Progenitor cell of endocrine pancreas (in vitro differentiated cells): ENCODE data around the gene SEL1L. TPM values are rescaled to one million over a fixed set of nuclear protein-coding genes. Genes with fewer than 3 reads are reported as not detected.

Experiments
- DNase-seq: peaks from one replicate; pipeline ENCODE4 v3.0.0; 2021; ENCODE audit warnings: low spot score; ENCODE audit not compliant: unreplicated experiment
- H3K27ac Mint-ChIP-seq: 2 replicates; pipeline ENCODE4 v1.8.0; 2021; ENCODE audit warnings: mild to moderate bottlenecking, moderate library complexity, mixed read lengths
- H3K27me3 Mint-ChIP-seq: 2 replicates; pipeline ENCODE4 v1.8.0; 2021; ENCODE audit warnings: mixed read lengths
- H3K36me3 Mint-ChIP-seq: 2 replicates; pipeline ENCODE4 v1.8.0; 2022; ENCODE audit warnings: mixed read lengths; ENCODE audit not compliant: insufficient read depth
- H3K4me1 Mint-ChIP-seq: 2 replicates; pipeline ENCODE4 v1.8.0; 2021; ENCODE audit warnings: low read depth, mixed read lengths
- H3K4me3 Mint-ChIP-seq: 2 replicates; pipeline ENCODE4 v1.8.0; 2021; ENCODE audit warnings: low read depth, mild to moderate bottlenecking, moderate library complexity, mixed read lengths
- H3K9me3 Mint-ChIP-seq: 2 replicates; pipeline ENCODE4 v1.8.0; 2021; ENCODE audit warnings: low read depth, mixed read lengths
- long read RNA-seq: library from polyadenylated mRNA; unstranded; transcript quantifications from one replicate; pipeline ENCODE4 v2.0.0, GENCODE V29; 2020
- total RNA-seq: library from RNA; stranded (reverse); gene quantifications from 2 replicates; pipeline ENCODE4 v1.2.1, GENCODE V29; 2021
- TF ChIP-seq, protein P1 (sequence below): fragments of 200-600 bp; sonication (generic); IDR thresholded peaks from one replicate; pipeline ENCODE4 v1.5.0; 2021; ENCODE audit warnings: antibody characterized with exemption, mild to moderate bottlenecking; ENCODE audit not compliant: unreplicated experiment

Gene SEL1L
- 68.3 and 72.2 TPM in 2 replicates for total RNA-seq
- long read RNA-seq, full-length matches to known transcripts: 96 of 142 reads
- long read RNA-seq, partial matches to known transcripts: 14 of 142 reads
- long read RNA-seq, other reads (novel, unspliced or antisense): 32 of 142 reads

- peaks cover 42% of the 10 kb centered on the region for H3K4me1 Mint-ChIP-seq
- peak; percentile 99 for DNase-seq
- H3K9me3 Mint-ChIP-seq: peaks cover 8% of the 10 kb centered on the region
- peak within 1 kb of the TSS; percentile 91 for H3K27ac Mint-ChIP-seq
- H3K4me3 Mint-ChIP-seq: peak within 1 kb of the TSS; percentile 90
- H3K36me3 Mint-ChIP-seq: peaks cover 4% of the 10 kb centered on the region
- H3K27me3 Mint-ChIP-seq: no peaks in the 10 kb centered on the region
- TF ChIP-seq, protein P1, sequence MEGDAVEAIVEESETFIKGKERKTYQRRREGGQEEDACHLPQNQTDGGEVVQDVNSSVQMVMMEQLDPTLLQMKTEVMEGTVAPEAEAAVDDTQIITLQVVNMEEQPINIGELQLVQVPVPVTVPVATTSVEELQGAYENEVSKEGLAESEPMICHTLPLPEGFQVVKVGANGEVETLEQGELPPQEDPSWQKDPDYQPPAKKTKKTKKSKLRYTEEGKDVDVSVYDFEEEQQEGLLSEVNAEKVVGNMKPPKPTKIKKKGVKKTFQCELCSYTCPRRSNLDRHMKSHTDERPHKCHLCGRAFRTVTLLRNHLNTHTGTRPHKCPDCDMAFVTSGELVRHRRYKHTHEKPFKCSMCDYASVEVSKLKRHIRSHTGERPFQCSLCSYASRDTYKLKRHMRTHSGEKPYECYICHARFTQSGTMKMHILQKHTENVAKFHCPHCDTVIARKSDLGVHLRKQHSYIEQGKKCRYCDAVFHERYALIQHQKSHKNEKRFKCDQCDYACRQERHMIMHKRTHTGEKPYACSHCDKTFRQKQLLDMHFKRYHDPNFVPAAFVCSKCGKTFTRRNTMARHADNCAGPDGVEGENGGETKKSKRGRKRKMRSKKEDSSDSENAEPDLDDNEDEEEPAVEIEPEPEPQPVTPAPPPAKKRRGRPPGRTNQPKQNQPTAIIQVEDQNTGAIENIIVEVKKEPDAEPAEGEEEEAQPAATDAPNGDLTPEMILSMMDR: no peak
Measured at GRCh38 chr14:81533536-81534343, at the start of gene SEL1L. SEL1L (minus strand) TSS chr14:81533853; CDS start chr14:81533744, 109 bp downstream.

GRCh38 chr14:81582420-81582819 is 48.8 kb upstream of the SEL1L start:
- H3K36me3 Mint-ChIP-seq: no peaks in the 10 kb centered on the region
- peaks cover 6% of the 10 kb centered on the region for H3K4me1 Mint-ChIP-seq
- no peaks in the 10 kb centered on the region for H3K27me3 Mint-ChIP-seq
- H3K27ac Mint-ChIP-seq: no peak overlapping the region
- TF ChIP-seq, protein P1: no peak
- peaks cover 7% of the 10 kb centered on the region for H3K9me3 Mint-ChIP-seq
- no peak for DNase-seq
- H3K4me3 Mint-ChIP-seq: no peak overlapping the region

- no peak overlapping the region for H3K27ac Mint-ChIP-seq
- no peaks in the 10 kb centered on the region for H3K27me3 Mint-ChIP-seq
- peaks cover 7% of the 10 kb centered on the region for H3K9me3 Mint-ChIP-seq
- H3K4me1 Mint-ChIP-seq: peaks cover 6% of the 10 kb centered on the region
- DNase-seq: no peak
- H3K4me3 Mint-ChIP-seq: no peak overlapping the region
- TF ChIP-seq, protein P1: no peak
- no peaks in the 10 kb centered on the region for H3K36me3 Mint-ChIP-seq
Measured at GRCh38 chr14:81579115-81579514, 45.5 kb upstream of the SEL1L start.

GRCh38 chr14:81571437-81571836 is 37.8 kb upstream of the SEL1L start:
- Mint-ChIP-seq H3K36me3 (no peaks in the 10 kb centered on the region), H3K9me3 (no peaks in the 10 kb centered on the region), H3K27me3 (peaks cover 12% of the 10 kb centered on the region), H3K4me1 (no peaks in the 10 kb centered on the region), H3K4me3 (no peak overlapping the region), H3K27ac (no peak overlapping the region)
- no peak for DNase-seq
- TF ChIP-seq, protein P1: no peak

DNA sequence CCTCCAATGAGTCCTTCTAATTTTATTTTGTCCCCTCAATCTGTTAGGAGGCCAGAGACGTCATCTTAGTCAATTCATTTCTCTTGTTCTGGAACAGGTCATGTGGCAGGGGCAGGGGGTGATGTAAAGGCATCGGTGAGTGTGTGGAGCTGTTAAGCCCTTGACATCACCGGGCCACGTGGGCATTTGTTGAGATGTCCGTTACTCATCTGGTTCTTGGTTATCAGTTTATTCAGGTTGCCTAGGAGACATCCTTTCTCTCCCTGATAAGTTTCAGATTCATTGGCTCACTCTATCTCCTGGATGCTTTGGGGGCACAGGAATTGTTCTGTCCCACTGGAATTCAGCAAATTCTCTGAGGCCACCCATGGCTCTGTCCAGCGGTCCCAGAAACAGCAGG is 33.6 kb upstream of the SEL1L start:
- Mint-ChIP-seq H3K4me3 (no peak overlapping the region), H3K27me3 (peaks cover 10% of the 10 kb centered on the region), H3K27ac (no peak overlapping the region), H3K36me3 (no peaks in the 10 kb centered on the region), H3K9me3 (no peaks in the 10 kb centered on the region), H3K4me1 (no peaks in the 10 kb centered on the region)
- no peak for DNase-seq
- TF ChIP-seq, protein P1: no peak
